GM18505 (cell line): ENCODE results near the gene ARVCF.

Source experiments
- ATAC-seq: cut with Tn5 transposase; IDR thresholded peaks from one replicate; pipeline ENCODE4 v1.9.1; 2021; ENCODE audit not compliant: unreplicated experiment
- POLR2A ChIP-seq: IDR thresholded peaks from 4 replicates; pipeline ENCODE4 v1.6.1; 2011; ENCODE audit warnings: borderline replicate concordance; ENCODE audit not compliant: insufficient read depth, insufficient read length; ENCODE audit errors: extremely low read depth

ARVCF gene

GRCh38 chr22:20029550-20030225 lies 13.1 kb upstream of the ARVCF start:
- ATAC-seq = no peak

GRCh38 chr22:20028855-20029549 lies 12.4 kb upstream of the ARVCF start:
- ATAC-seq = no peak

More at GRCh38 chr22:20029550-20030225, 13.1 kb upstream of the ARVCF start:
- no peak for TF ChIP-seq POLR2A

GRCh38 chr22:20027966-20028854 lies 11.6 kb upstream of the ARVCF start:
- no peak for TF ChIP-seq POLR2A
- ATAC-seq = no peak

More at GRCh38 chr22:20028855-20029549, 12.4 kb upstream of the ARVCF start:
- TF ChIP-seq POLR2A = no peak

GRCh38 chr22:20026996-20027601 lies 10.5 kb upstream of the ARVCF start:
- no peak for ATAC-seq
- TF ChIP-seq POLR2A = no peak

- no peak for TF ChIP-seq POLR2A
- no peak for ATAC-seq
Measured at GRCh38 chr22:20026204-20026908, 9.7 kb upstream of the ARVCF start.

GRCh38 chr22:20025401-20026203 lies 9.0 kb upstream of the ARVCF start:
- no peak for TF ChIP-seq POLR2A
- no peak for ATAC-seq

- ATAC-seq = no peak
- no peak for TF ChIP-seq POLR2A
Measured at GRCh38 chr22:20024650-20025397, 8.2 kb upstream of the ARVCF start.

- no peak for ATAC-seq
- no peak for TF ChIP-seq POLR2A
Measured at GRCh38 chr22:20024225-20024624, 7.6 kb upstream of the ARVCF start.

- no peak for TF ChIP-seq POLR2A
Measured at GRCh38 chr22:20022978-20023613, 6.5 kb upstream of the ARVCF start.

GRCh38 chr22:20022231-20022977 lies 5.8 kb upstream of the ARVCF start:
- no peak for TF ChIP-seq POLR2A

More at GRCh38 chr22:20022978-20023613, 6.5 kb upstream of the ARVCF start:
- no peak for ATAC-seq

More at GRCh38 chr22:20022231-20022977, 5.8 kb upstream of the ARVCF start:
- no peak for ATAC-seq
